HepG2 (cell line): ENCODE measurements around the gene NEU1. TPM values are rescaled to one million over a fixed set of nuclear protein-coding genes. Genes with fewer than 3 reads are reported as not detected.
A peak's percentile ranks its signal among the peaks of the same experiment; 100 is the strongest.

Source experiments
- GMEB1 ChIP-seq: sonication (generic); formaldehyde crosslinking; IDR thresholded peaks from 2 replicates; pipeline ENCODE4 v1.5.1; 2020; ENCODE audit warnings: missing genetic modification reagents, mild to moderate bottlenecking, borderline replicate concordance
- HNRNPH1 ChIP-seq: fragments of 200-400 bp; formaldehyde crosslinking; optimal IDR thresholded peaks from 2 replicates; pipeline ENCODE3; 2017; ENCODE audit warnings: mild to moderate bottlenecking, low read depth, low read length
- KDM3A ChIP-seq: IDR thresholded peaks from 2 replicates; pipeline ENCODE4 v1.6.1; 2018; ENCODE audit warnings: low read depth, missing compliant biosample characterization
- KMT2B ChIP-seq: IDR thresholded peaks from 2 replicates; pipeline ENCODE4 v1.6.1; 2016; ENCODE audit warnings: missing genetic modification reagents, missing compliant biosample characterization
- NR2F6 ChIP-seq, 2 experiments: IDR thresholded peaks; 2 replicates each; pipeline ENCODE4 v1.6.1; 2016; ENCODE audit warnings: antibody characterized with exemption in 1 of 2, mild to moderate bottlenecking in 1 of 2
- RARG ChIP-seq: sonication (generic); formaldehyde crosslinking; IDR thresholded peaks from 2 replicates; pipeline ENCODE4 v1.4.0; 2020; ENCODE audit warnings: low read depth, mild to moderate bottlenecking, missing genetic modification reagents
- REXO4 ChIP-seq: sonication (generic); formaldehyde crosslinking; IDR thresholded peaks from 2 replicates; pipeline ENCODE4 v1.8.0; 2022; ENCODE audit warnings: missing genetic modification reagents, mild to moderate bottlenecking, borderline replicate concordance
- SRSF1 ChIP-seq: fragments of 200-400 bp; formaldehyde crosslinking; optimal IDR thresholded peaks from 2 replicates; pipeline ENCODE3; 2017; ENCODE audit warnings: mild to moderate bottlenecking, low read depth, low read length, moderate library complexity
- TIGD3 ChIP-seq: sonication (generic); formaldehyde crosslinking; IDR thresholded peaks from 2 replicates; pipeline ENCODE4 v1.5.1; 2020; ENCODE audit warnings: mild to moderate bottlenecking, missing genetic modification reagents, borderline replicate concordance
- TOE1 ChIP-seq: sonication (generic); formaldehyde crosslinking; IDR thresholded peaks from 2 replicates; pipeline ENCODE4 v1.4.0; 2020; ENCODE audit warnings: mild to moderate bottlenecking, missing genetic modification reagents
- ZFX ChIP-seq: sonication (generic); formaldehyde crosslinking; IDR thresholded peaks from 2 replicates; pipeline ENCODE4 v1.4.0; 2020; ENCODE audit warnings: mild to moderate bottlenecking, low read depth, missing genetic modification reagents, moderate library complexity
- ZFYVE20 ChIP-seq: sonication (generic); formaldehyde crosslinking; IDR thresholded peaks from 2 replicates; pipeline ENCODE4 v1.8.0; 2023; ENCODE audit warnings: low read depth, mild to moderate bottlenecking, moderate library complexity, missing genetic modification reagents, borderline replicate concordance
- ZIK1 ChIP-seq: sonication (generic); formaldehyde crosslinking; IDR thresholded peaks from 2 replicates; pipeline ENCODE4 v1.5.0; 2020; ENCODE audit warnings: mild to moderate bottlenecking, low read depth, missing genetic modification reagents, borderline replicate concordance
- ZNF143 ChIP-seq: sonication (generic); formaldehyde crosslinking; IDR thresholded peaks from 2 replicates; pipeline ENCODE4 v1.4.0; 2020; ENCODE audit warnings: missing genetic modification reagents
- ZNF646 ChIP-seq: sonication (generic); formaldehyde crosslinking; IDR thresholded peaks from 2 replicates; pipeline ENCODE4 v1.9.0; 2021; ENCODE audit warnings: mild to moderate bottlenecking, missing genetic modification reagents
- ZNF746 ChIP-seq: sonication (generic); formaldehyde crosslinking; IDR thresholded peaks from 2 replicates; pipeline ENCODE4 v1.8.0; 2022; ENCODE audit warnings: mild to moderate bottlenecking, missing genetic modification reagents
- polyA plus RNA-seq, 8 experiments: library from polyadenylated mRNA; depleted of rRNA in 3 of 8; stranded (reverse) in 7 of 8; unstranded in 1 of 8; fragments of >200 nt; fragmentation: Illumina TruSeq in 4 of 8; extraction: Trizol in 4 of 8; gene quantifications; 2 replicates each; pipeline versions ENCODE4 v1.2.1 to v1.2.3, GENCODE V29; 2011 to 2016; ENCODE audit warnings: low read depth in 4 of 8, missing spikeins in 1 of 8, mixed read lengths in 1 of 8; ENCODE audit not compliant: insufficient read depth in 1 of 8
- total RNA-seq, 5 experiments: library from RNA; depleted of rRNA; stranded (reverse); fragments of >200 nt; fragmentation: Illumina TruSeq; extraction: Trizol; gene quantifications; 2 replicates each; pipeline ENCODE4 v1.2.3, GENCODE V29; 2016; ENCODE audit warnings: low read depth in 1 of 5
- TF ChIP-seq, protein P1 (sequence below): sonication (generic); formaldehyde crosslinking; IDR thresholded peaks from 2 replicates; pipeline ENCODE4 v1.8.0; 2022; ENCODE audit warnings: mild to moderate bottlenecking, missing genetic modification reagents; ENCODE audit not compliant: insufficient replicate concordance

NEU1 gene
- total and polyA plus RNA-seq, 2 of the 13 experiments (the other 11 are each of a cell fraction or from before 2014, with no cell fraction given): 215 to 297 TPM

DNA sequence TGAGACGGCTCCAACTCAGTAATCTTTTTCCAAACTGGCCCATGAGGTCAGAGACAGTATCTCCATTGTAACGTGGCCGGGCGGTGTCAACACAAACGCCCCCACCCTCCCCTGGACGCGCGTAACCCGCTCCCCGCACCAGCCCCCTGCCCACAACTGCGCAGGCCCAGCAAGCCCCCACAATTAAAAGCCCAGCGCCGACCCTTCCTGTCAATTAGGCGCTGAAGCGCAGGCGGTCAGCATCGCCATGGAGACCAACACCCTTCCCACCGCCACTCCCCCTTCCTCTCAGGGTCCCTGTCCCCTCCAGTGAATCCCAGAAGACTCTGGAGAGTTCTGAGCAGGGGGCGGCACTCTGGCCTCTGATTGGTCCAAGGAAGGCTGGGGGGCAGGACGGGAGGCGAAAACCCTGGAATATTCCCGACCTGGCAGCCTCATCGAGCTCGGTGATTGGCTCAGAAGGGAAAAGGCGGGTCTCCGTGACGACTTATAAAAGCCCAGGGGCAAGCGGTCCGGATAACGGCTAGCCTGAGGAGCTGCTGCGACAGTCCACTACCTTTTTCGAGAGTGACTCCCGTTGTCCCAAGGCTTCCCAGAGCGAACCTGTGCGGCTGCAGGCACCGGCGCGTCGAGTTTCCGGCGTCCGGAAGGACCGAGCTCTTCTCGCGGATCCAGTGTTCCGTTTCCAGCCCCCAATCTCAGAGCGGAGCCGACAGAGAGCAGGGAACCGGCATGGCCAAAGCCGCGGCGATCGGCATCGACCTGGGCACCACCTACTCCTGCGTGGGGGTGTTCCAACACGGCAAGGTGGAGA is 47.4 kb downstream of the NEU1 start, which contains the start of the genes HSPA1A and HSPA1L (continued):
- TF ChIP-seq TOE1 (CRISPR knock-in tag): peak; percentile 72; the same call in 1 of the 2 replicates
- no peak for TF ChIP-seq HNRNPH1
- TF ChIP-seq KMT2B (CRISPR knock-in tag): no peak
- TF ChIP-seq ZFX (CRISPR knock-in tag): peak; percentile 40
- TF ChIP-seq ZNF746: no peak
- TF ChIP-seq SRSF1: peak; percentile 65
- no peak for TF ChIP-seq RARG (CRISPR knock-in tag)
- TF ChIP-seq, protein P1, sequence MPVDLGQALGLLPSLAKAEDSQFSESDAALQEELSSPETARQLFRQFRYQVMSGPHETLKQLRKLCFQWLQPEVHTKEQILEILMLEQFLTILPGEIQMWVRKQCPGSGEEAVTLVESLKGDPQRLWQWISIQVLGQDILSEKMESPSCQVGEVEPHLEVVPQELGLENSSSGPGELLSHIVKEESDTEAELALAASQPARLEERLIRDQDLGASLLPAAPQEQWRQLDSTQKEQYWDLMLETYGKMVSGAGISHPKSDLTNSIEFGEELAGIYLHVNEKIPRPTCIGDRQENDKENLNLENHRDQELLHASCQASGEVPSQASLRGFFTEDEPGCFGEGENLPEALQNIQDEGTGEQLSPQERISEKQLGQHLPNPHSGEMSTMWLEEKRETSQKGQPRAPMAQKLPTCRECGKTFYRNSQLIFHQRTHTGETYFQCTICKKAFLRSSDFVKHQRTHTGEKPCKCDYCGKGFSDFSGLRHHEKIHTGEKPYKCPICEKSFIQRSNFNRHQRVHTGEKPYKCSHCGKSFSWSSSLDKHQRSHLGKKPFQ (CRISPR knock-in tag): no peak
- TF ChIP-seq ZNF143: no peak; the same call in 1 of the 2 replicates
- no peak for TF ChIP-seq TIGD3 (CRISPR knock-in tag)
- TF ChIP-seq KDM3A (CRISPR knock-in tag): 0 out of 2 replicates have a peak, but pooled peaks have one; percentile 57
- no peak for TF ChIP-seq NR2F6 (IDR thresholded peaks at IDR 0.05)
- TF ChIP-seq NR2F6 (CRISPR knock-in tag; IDR thresholded peaks at IDR 0.05): no peak
- TF ChIP-seq ZNF646 (CRISPR knock-in tag): no peak
- TF ChIP-seq ZFYVE20 (CRISPR knock-in tag): no peak
- TF ChIP-seq GMEB1 (CRISPR knock-in tag): peak; percentile 57; the same call in 1 of the 2 replicates
- TF ChIP-seq REXO4 (CRISPR knock-in tag): 0 out of 2 replicates have a peak, but pooled peaks have one; percentile 26
- TF ChIP-seq ZIK1 (CRISPR knock-in tag): no peak
